ENCODE results near the gene TAF12. TPM values are rescaled to one million over a fixed set of nuclear protein-coding genes. Genes with fewer than 3 reads are reported as not detected.

Gene TAF12
- total RNA-seq, 1 experiment from 2014 or later = 18.6 TPM

DNA sequence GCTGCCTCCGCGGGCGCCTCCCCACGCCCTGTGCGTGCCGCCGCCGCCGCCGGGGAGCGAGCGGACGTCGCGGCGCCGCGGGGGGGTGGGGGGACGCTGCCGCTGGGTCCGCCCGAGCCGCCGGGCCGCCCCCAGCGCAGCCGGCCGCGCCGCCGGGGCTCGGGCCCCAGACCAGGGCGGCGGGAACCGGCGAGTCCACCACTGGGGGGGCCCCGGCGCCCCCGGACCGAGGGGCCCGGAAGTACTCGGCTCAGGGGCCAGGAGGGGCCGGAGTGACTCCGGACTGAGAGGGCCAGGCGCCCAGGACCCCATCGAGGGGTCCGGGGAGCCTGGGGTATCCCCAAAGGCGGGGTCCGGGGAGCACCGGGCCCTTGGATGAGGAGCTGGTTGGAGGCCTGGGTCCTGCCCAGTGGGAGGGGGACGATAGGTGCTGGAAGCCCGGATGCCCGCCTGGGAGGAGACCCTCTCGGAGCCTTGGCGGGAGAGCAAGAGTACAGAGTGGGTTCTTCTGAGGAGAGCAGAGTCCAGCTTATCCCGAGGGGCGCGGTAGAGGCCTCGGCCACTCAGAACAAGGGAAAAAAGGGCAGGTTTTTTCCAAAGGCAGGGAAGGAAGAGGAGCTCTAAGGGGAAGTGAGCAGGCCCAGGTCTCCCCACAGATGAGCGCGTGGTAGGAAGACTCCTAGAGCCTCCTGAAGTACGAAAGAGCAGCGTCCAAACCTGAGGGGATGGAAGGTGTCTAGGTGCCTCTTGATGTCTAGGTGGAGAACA is 26.3 kb upstream of the TAF12 start:
- peak overlapping the region; percentile 76 for H3K27ac Mint-ChIP-seq

GRCh38 chr1:28668191-28668955 is 25.5 kb upstream of the TAF12 start, which contains the start of gene GMEB1:
TSS of gene GMEB1 (plus strand) at chr1:28668784. CDS start at chr1:28683613, 14,829 bp downstream.
- Mint-ChIP-seq H3K27me3 (ENCODE audit: low read depth) (no peaks in the 10 kb centered on the region; the same call in 1 of the 2 replicates), H3K4me3 (peak within 1 kb of the TSS; percentile 87), H3K4me1 (peaks cover 21% of the 10 kb centered on the region), H3K36me3 (peaks cover 2% of the 10 kb centered on the region; the same call in 1 of the 2 replicates), H3K9me3 (no peaks in the 10 kb centered on the region), H3K27ac (peak within 1 kb of the TSS; percentile 99)
- DNase-seq (ENCODE audit: low spot score) (peak; percentile 85), ATAC-seq (peak; percentile 73)
- CTCF ChIA-PET = interaction anchor here (0.8 to 1.9 kb wide), 3 partner anchors 65 to 88 kb away, joined by 3 to 6 read pairs (median 4); partner anchors contain the start of gene YTHDF2
- no peak for TF ChIP-seq ZNF121 (CRISPR knock-in tag; IDR thresholded peaks at IDR 0.05)
- TF ChIP-seq NFATC4 (CRISPR knock-in tag; IDR thresholded peaks at IDR 0.05) = 0 out of 2 replicates have a peak, but pooled peaks have one; percentile 45
- TF ChIP-seq FOXJ3 (CRISPR knock-in tag; IDR thresholded peaks at IDR 0.05; ENCODE audit: borderline replicate concordance) = no peak
- TF ChIP-seq, protein P1, sequence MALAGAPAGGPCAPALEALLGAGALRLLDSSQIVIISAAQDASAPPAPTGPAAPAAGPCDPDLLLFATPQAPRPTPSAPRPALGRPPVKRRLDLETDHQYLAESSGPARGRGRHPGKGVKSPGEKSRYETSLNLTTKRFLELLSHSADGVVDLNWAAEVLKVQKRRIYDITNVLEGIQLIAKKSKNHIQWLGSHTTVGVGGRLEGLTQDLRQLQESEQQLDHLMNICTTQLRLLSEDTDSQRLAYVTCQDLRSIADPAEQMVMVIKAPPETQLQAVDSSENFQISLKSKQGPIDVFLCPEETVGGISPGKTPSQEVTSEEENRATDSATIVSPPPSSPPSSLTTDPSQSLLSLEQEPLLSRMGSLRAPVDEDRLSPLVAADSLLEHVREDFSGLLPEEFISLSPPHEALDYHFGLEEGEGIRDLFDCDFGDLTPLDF (CRISPR knock-in tag; IDR thresholded peaks at IDR 0.05) = no peak
- TF ChIP-seq TEAD1 (CRISPR knock-in tag; IDR thresholded peaks at IDR 0.05) = no peak
- POLR2A ChIA-PET = interaction anchor here (0.5 to 2.6 kb wide), 4 partner anchors 20 to 68 kb away, joined by 3 to 19 read pairs (median 11); partner anchors contain the start of genes RNU11, TAF12 and YTHDF2

More for the DNA sequence above, 26.3 kb upstream of the TAF12 start:
- TF ChIP-seq MAX (CRISPR knock-in tag; IDR thresholded peaks at IDR 0.05) = 0 out of 2 replicates have a peak, but pooled peaks have one; percentile 25
- TF ChIP-seq ETV6 (CRISPR knock-in tag; IDR thresholded peaks at IDR 0.05) = no peak
- ChIA-PET CTCF (interaction anchor here (1.3 to 1.9 kb wide), 3 partner anchors 66 to 208 kb away, joined by 4 to 6 read pairs (median 4); partner anchors contain the start of gene YTHDF2), POLR2A (interaction anchor here (0.6 to 2.6 kb wide), 4 partner anchors 21 to 1362 kb away, joined by 5 to 19 read pairs (median 11); partner anchors contain the start of genes RNU11, TAF12 and YTHDF2)
- Mint-ChIP-seq H3K9me3 (no peaks in the 10 kb centered on the region), H3K4me1 (peaks cover 18% of the 10 kb centered on the region), H3K27me3 (ENCODE audit: low read depth) (no peaks in the 10 kb centered on the region; the same call in 1 of the 2 replicates), H3K36me3 (peaks cover 2% of the 10 kb centered on the region; the same call in 1 of the 2 replicates), H3K4me3 (peak overlapping the region; percentile 87)
- DNase-seq (ENCODE audit: low spot score) = peak; percentile 49
- ATAC-seq = peak; percentile 42

- H3K4me1 Mint-ChIP-seq = peaks cover 21% of the 10 kb centered on the region
- DNase-seq (ENCODE audit: low spot score) (no peak), ATAC-seq (no peak)
- POLR2A ChIA-PET = interaction anchor here (0.7 kb wide), 1 partner anchor 221 kb away, joined by 3 read pairs; no protein-coding TSS in a partner anchor
- H3K36me3 Mint-ChIP-seq = no peaks in the 10 kb centered on the region
- TF ChIP-seq E2F5 (CRISPR knock-in tag; IDR thresholded peaks at IDR 0.05) = no peak
- no peak for TF ChIP-seq RELA (CRISPR knock-in tag; IDR thresholded peaks at IDR 0.05; ENCODE audit: borderline replicate concordance)
- no peak for TF ChIP-seq NFYB (CRISPR knock-in tag; conservative IDR thresholded peaks at IDR 0.05; ENCODE audit: low read depth)
- no peak overlapping the region; the same call in 1 of the 2 replicates for H3K4me3 Mint-ChIP-seq
- no peaks in the 10 kb centered on the region for H3K9me3 Mint-ChIP-seq
- H3K27me3 Mint-ChIP-seq (ENCODE audit: low read depth) = no peaks in the 10 kb centered on the region; the same call in 1 of the 2 replicates
- H3K27ac Mint-ChIP-seq = no peak overlapping the region
- CTCF ChIA-PET = no interaction called here
Measured at GRCh38 chr1:28666806-28667205, 23.9 kb upstream of the TAF12 start.

DNA sequence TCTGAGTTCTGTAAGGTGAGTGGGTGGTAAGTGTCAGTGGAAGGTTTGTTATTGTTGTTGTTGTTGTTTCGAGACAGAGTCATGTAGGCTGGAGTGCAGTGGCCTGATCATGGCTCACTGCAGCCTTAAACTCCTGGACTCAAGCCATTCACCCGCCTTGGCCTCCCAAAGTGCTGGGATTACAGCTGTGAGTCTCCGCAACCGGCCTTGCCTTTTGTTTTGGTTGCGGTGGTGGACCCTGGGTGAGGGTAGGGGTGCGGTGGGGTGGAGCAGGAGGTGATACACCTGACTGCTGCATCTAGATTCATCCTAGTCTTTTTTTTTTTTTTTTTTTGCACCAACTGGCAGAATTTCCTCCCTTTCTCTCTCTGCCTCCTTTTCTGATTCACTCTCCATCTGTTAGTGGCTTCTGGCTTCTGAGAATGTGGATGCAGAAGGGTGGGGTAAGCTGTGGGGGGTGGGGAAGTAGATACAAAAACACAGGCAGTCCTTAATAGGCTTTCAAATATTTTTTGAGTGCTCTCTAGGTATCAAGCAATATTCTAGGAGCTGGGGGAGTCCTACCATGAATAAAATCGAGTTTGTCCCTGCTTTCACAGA is 21.1 kb upstream of the TAF12 start:
- CTCF ChIA-PET = interaction anchor here (1.0 to 1.2 kb wide), 2 partner anchors 72 to 213 kb away, joined by 3 read pairs; partner anchors contain the start of gene YTHDF2
- no peak for ATAC-seq
- no peaks in the 10 kb centered on the region; the same call in 1 of the 2 replicates for H3K27me3 Mint-ChIP-seq (ENCODE audit: low read depth)

More for the DNA sequence above, 21.1 kb upstream of the TAF12 start:
- Mint-ChIP-seq H3K4me1 (peaks cover 11% of the 10 kb centered on the region), H3K9me3 (no peaks in the 10 kb centered on the region), H3K4me3 (no peak overlapping the region), H3K36me3 (no peaks in the 10 kb centered on the region), H3K27ac (peak overlapping the region; percentile 35)
- POLR2A ChIA-PET = interaction anchor here (0.7 kb wide), 1 partner anchor 1852 kb away, joined by 4 read pairs; no protein-coding TSS in a partner anchor
- TF ChIP-seq, protein P2, sequence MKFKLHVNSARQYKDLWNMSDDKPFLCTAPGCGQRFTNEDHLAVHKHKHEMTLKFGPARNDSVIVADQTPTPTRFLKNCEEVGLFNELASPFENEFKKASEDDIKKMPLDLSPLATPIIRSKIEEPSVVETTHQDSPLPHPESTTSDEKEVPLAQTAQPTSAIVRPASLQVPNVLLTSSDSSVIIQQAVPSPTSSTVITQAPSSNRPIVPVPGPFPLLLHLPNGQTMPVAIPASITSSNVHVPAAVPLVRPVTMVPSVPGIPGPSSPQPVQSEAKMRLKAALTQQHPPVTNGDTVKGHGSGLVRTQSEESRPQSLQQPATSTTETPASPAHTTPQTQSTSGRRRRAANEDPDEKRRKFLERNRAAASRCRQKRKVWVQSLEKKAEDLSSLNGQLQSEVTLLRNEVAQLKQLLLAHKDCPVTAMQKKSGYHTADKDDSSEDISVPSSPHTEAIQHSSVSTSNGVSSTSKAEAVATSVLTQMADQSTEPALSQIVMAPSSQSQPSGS (CRISPR knock-in tag; IDR thresholded peaks at IDR 0.05; ENCODE audit: borderline replicate concordance, low read depth) = no peak
- no peak for TF ChIP-seq GTF2I (CRISPR knock-in tag; conservative IDR thresholded peaks at IDR 0.05)
- no peak for DNase-seq (ENCODE audit: low spot score)
